Measurements from ENCODE around the gene AOPEP.
A peak's percentile ranks its signal among the peaks of the same experiment; 100 is the strongest.

The AOPEP gene

GRCh38 chr9:94761481-94761880, 35.0 kb downstream of the AOPEP start:
- no peak for DNase-seq

GRCh38 chr9:94767331-94768072, 41.0 kb downstream of the AOPEP start:
- no peak for DNase-seq

DNA sequence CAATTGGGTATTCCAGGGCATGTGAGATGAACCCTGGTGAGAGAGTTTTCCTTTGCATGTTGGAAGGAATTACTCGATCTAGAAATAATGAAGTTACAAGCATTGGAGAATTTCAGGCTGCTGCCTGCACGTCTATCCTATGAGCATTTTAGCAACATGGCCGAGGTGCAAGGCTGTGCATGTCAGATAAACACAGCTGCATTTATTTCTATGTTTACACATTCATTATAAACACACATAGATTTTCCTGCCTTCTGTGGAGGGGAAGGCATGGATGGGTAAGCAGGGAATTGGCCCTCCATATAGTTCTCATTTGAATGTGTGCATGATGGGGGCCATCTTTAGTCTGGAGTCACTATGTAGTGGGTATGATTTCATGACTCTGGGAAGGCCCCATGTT, 42.3 kb downstream of the AOPEP start:
- no peak for DNase-seq

DNA sequence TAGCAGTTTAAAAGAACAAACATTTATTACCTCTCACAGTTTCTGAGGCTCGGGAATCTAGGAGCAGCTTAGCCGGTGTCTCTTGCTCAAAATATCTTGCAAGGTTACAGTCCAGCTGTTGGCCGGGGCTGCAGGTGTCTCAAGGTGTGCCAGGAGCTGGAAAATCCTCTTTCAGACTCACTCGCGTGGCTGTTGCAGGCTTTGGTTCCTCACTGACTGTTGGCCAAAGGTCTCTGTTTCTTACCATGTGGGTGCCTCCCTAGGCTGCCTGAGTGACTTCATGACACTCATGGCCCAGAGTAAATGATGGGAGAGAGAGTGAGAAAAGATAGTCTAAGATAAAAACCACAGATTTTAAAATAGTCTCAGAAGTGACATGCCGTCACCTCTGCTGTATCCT, 43.8 kb downstream of the AOPEP start:
- DNase-seq, result no peak

GRCh38 chr9:94771096-94771495, 44.6 kb downstream of the AOPEP start:
- DNase-seq, result no peak

- DNase-seq, result no peak
These were observed 45.6 kb downstream of the AOPEP start for GRCh38 chr9:94772144-94772543.

GRCh38 chr9:94772639-94773303, 46.3 kb downstream of the AOPEP start:
- no peak for DNase-seq

DNA sequence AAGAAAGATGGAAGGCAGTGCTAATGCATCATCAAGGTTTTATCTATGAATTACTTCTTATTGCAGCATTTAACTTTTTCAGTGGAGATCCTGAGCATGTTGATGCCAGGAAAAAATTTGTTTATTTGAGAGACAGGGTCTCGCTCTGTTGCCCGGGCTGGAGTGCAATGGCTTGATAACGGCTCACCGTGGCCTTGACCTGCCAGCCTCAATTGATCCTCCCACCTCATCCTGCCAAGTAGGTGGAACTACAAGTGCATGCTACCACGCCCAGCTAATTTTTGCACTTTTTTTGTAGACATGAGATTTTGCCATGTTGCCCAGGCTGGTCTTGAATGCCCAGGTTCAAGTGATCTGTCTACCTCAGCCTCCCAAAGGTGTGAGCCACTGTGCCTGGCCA, 47.2 kb downstream of the AOPEP start:
- no peak for DNase-seq

- DNase-seq, result no peak
These were observed 51.5 kb downstream of the AOPEP start for GRCh38 chr9:94778013-94778412.

- no peak for DNase-seq
These were observed 52.5 kb downstream of the AOPEP start for GRCh38 chr9:94779031-94779430.

GRCh38 chr9:94779693-94780290, 53.3 kb downstream of the AOPEP start:
- no peak for DNase-seq

- DNase-seq, result no peak
These were observed 54.0 kb downstream of the AOPEP start for GRCh38 chr9:94780516-94780950.

- DNase-seq, result no peak
These were observed 56.0 kb downstream of the AOPEP start for GRCh38 chr9:94782355-94783101.

GRCh38 chr9:94783102-94783682, 56.7 kb downstream of the AOPEP start:
- DNase-seq, result peak; percentile 38 to 75

GRCh38 chr9:94783928-94784327, 57.4 kb downstream of the AOPEP start:
- DNase-seq, result no peak

DNA sequence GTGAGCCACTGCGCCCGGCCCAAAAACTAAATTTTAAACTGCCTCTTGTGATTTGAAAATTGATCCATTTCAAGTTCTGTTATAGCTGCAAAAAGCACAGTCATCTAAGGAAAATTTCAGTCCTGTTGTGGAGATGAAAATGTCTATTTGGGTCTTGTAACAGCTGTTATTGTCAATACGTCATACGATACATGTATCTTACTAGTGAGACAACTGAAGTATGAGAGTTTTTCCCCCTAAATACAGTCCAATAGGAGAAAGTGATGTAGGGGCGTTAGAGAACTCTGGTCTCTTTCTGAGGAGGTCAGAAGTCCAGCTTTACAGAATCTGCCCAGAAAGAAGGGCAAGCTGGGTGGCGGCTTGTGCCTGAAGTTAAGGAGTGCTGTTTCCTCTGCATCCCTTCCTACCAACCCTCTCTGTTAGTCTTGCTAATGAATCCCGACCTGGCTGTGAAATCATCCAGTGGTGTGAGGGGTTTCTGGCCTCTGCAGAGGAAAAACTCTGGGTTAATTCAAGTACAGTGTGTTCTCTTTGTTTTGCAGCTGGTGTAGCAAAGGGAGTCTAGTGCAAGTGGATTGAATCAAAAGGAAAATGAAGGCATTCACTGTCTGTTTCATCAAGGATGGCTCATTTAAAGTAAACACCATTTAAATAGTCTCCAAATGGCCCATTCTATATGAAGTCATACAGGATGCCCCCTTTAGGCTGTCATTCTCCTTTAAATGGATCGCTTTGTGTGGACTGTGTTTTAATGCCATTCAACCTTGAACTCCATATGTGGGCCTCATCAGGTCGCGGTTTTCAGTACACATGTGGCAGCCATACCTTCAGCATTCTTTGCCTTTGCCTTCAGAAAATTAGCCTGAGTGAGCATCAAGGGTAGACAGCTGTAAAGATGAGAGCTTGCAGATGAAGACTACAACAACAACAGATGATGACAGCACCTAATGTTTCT, 59.0 kb downstream of the AOPEP start:
- DNase-seq, result no peak

DNA sequence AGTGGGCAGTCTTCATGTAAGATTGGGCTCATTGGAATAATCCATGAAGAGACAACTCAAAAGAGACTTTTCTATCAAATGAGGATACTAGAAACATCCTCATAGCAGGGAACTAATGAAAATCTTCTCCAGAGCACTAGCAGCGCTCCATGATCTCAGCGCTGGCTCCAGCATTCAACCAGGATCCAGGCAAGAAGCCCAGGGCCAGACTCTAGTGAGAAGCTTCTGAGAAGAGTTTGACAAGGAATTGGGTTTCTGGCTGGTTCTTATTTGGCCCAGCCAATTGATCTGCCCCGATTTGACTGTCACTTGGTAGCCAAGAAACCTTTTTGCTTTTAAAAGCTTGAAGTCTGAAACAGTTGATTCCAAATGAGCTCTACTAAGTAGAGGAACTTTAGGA, 60.1 kb downstream of the AOPEP start:
- no peak for DNase-seq

DNA sequence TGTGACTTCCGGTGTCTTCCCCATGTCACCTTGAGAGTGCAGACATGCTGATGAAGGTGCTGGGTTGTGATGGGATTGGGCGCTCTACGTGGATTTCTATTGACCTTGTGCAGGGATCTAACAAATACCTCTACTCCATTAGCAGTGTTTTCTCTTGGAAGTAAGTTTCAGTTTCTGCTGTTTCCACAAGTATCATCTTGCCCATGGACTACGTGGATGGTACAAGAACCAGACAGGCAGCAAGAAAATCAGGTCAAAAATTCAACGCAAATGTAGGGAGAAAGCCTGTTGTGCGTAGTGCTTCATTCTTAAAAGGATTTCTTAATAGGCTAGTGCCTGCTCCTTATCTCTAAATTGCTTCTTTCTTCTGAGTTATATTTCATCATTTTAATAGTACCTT, 60.8 kb downstream of the AOPEP start:
- DNase-seq, result no peak

DNA sequence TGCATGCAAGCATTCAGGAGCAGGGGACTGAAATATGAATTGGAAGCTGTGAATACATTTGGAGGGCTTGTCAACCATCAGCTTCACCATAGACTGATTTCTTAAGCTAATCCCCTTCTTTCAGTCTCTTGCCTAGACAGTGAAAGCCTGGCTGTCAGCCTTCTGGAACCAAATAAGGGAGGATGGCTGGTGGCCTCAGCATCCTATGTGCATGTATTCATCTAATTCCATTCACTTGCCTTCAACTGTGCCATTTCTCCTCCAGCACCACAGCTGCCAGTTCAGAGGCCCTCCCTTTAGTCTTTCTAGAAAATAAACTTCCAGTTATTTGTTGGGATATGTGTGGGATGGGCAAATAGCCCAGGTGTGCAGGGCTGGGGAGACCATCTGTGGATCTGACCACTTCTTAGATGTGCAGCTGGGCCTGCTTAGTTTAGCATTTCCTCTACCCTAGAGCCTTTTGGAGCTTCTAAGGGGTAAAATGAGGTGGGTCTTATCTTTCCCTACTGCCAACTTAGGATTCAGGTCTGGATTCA, 62.1 kb downstream of the AOPEP start:
- DNase-seq, result no peak

- DNase-seq, result no peak
These were observed 64.9 kb downstream of the AOPEP start for GRCh38 chr9:94791435-94791834.

DNA sequence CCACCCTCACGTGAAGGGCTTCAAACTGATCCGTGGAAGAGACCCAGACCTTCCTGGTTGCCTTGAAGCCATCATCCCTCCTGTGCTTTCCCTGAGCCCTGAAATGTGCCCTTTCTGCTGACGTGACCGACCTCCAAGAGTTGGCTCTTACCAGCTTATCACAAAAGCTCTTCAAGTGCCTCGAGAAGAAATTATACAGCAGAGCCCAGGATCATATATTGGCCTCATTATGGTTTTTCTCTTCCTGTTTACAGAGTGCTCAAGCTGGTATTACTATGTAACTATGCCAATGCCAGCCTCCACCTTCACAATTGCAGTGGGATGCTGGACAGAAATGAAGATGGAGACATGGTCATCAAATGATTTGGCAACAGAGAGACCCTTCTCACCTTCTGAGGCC, 66.0 kb downstream of the AOPEP start:
- no peak for DNase-seq

All from inflammatory macrophage treated with lipopolysaccharide for 1 hour (primary cell).